PC-9 (cell line): ENCODE measurements around the gene DNAJC15. TPM values are rescaled to one million over a fixed set of nuclear protein-coding genes. Genes with fewer than 3 reads are reported as not detected.

Experiments used
- BruUV-seq: library from RNA; stranded (reverse); fragments of 400-500 nt; replicated peaks from 2 replicates; lab custom pipeline; 2021; lab: Mats Ljungman, UMichigan
- CTCF ChIA-PET: fragments of 300-600 bp; sonication (Branson Sonifier 250); formaldehyde crosslinking; loops from one replicate; lab custom pipeline; 2022; ENCODE audit warnings: antibody characterized with exemption; lab: Charles Lee
- POLR2A ChIA-PET: fragments of 300-600 bp; sonication (Branson Sonifier 250); formaldehyde crosslinking; loops from one replicate; lab custom pipeline; 2022; ENCODE audit warnings: antibody characterized with exemption; ENCODE audit not compliant: unreplicated experiment; lab: Charles Lee
- DNase-seq, 2 experiments: peaks; one replicate each; pipeline versions ENCODE4 v3.0.0 to v3.0.0-alpha.2; 2015 to 2022; ENCODE audit warnings: mixed read lengths in 1 of 2
- H2AFZ ChIP-seq: fragments of 200-600 bp; sonication (generic); 2 replicates; pipeline ENCODE4 v1.8.1; 2017; ENCODE audit warnings: antibody characterized with exemption
- H3F3A ChIP-seq: fragments of 200-600 bp; sonication (generic); 2 replicates; pipeline ENCODE4 v1.8.1; 2017; ENCODE audit warnings: antibody characterized with exemption, mild to moderate bottlenecking, low read depth; ENCODE audit not compliant: insufficient read depth
- H3K27ac ChIP-seq: fragments of 200-600 bp; sonication (generic); 2 replicates; pipeline ENCODE4 v1.6.1; 2016; ENCODE audit warnings: mixed run types
- H3K27me3 ChIP-seq: fragments of 200-600 bp; sonication (generic); 2 replicates; pipeline ENCODE4 v1.6.1; 2016; ENCODE audit warnings: low read depth, mixed run types; ENCODE audit not compliant: insufficient read depth
- H3K36me3 ChIP-seq: fragments of 200-600 bp; sonication (generic); 2 replicates; pipeline ENCODE4 v1.6.1; 2016; ENCODE audit warnings: low read depth, mixed run types
- H3K4me1 ChIP-seq: fragments of 200-600 bp; sonication (generic); replicated peaks from 2 replicates; pipeline ENCODE4 v1.6.1; 2016; ENCODE audit warnings: mixed run types; ENCODE audit not compliant: insufficient read depth
- H3K4me2 ChIP-seq: fragments of 200-600 bp; sonication (generic); 2 replicates; pipeline ENCODE4 v1.6.1; 2017; ENCODE audit warnings: mixed run types
- H3K4me3 ChIP-seq: fragments of 200-600 bp; sonication (generic); 2 replicates; pipeline ENCODE4 v1.6.1; 2016; ENCODE audit warnings: mixed run types
- H3K79me2 ChIP-seq: fragments of 200-600 bp; sonication (generic); 2 replicates; pipeline ENCODE4 v1.6.1; 2017; ENCODE audit warnings: low read depth, mixed run types
- H3K9me2 ChIP-seq: fragments of 200-600 bp; sonication (generic); 2 replicates; pipeline ENCODE4 v1.8.1; 2017; ENCODE audit warnings: mild to moderate bottlenecking; ENCODE audit not compliant: insufficient read depth
- H3K9me3 ChIP-seq: fragments of 200-600 bp; sonication (generic); 2 replicates; pipeline ENCODE4 v1.8.1; 2016; ENCODE audit warnings: low read depth; ENCODE audit not compliant: insufficient read depth
- H4K20me1 ChIP-seq: fragments of 200-600 bp; sonication (generic); 2 replicates; pipeline ENCODE4 v1.8.1; 2017; ENCODE audit not compliant: insufficient read depth
- CTCF ChIP-seq: fragments of 200-600 bp; sonication (generic); conservative IDR thresholded peaks from 2 replicates; pipeline ENCODE4 v1.6.1; 2017; ENCODE audit warnings: mixed run types, antibody characterized with exemption, mild to moderate bottlenecking, moderate library complexity
- EZH2 ChIP-seq: fragments of 200-600 bp; sonication (generic); IDR thresholded peaks from 2 replicates; pipeline ENCODE4 v1.8.0; 2017; ENCODE audit warnings: antibody characterized with exemption, low read depth
- intact Hi-C: fragments of 100-400 bp; cut with micrococcal nuclease; formaldehyde crosslinking; loops from one replicate; pipeline ENCODE4 v1.10.0; 2022; ENCODE audit not compliant: unreplicated experiment
- total RNA-seq: library from RNA; stranded (reverse); gene quantifications from 2 replicates; pipeline ENCODE4 v1.2.3, GENCODE V29; 2021

The DNAJC15 gene
- total RNA-seq, 1 experiment from 2014 or later: 14.8 TPM

GRCh38 chr13:43080199-43080598 lies 56.8 kb downstream of the DNAJC15 start:
- Histone ChIP-seq H3K4me1 (no peaks in the 10 kb centered on the region), H3K27me3 (no peaks in the 10 kb centered on the region), H3K9me3 (no peaks in the 10 kb centered on the region), H3K27ac (no peak overlapping the region), H3K36me3 (no peaks in the 10 kb centered on the region), H3K9me2 (no peaks in the 10 kb centered on the region), H2AFZ (no peak overlapping the region), H3K4me3 (no peak overlapping the region), H3F3A (no peaks in the 10 kb centered on the region), H3K79me2 (no peaks in the 10 kb centered on the region), H4K20me1 (no peaks in the 10 kb centered on the region), H3K4me2 (no peak overlapping the region)
- no peak for DNase-seq
- TF ChIP-seq CTCF: no peak
- no peak for TF ChIP-seq EZH2
- intact Hi-C loops: loop anchor here (10.0 kb wide), 1 partner anchor 245 kb away; no protein-coding TSS in a partner anchor
- ChIA-PET POLR2A (no interaction called here), CTCF (no interaction called here)
- BruUV-seq: no TSS peak

- Histone ChIP-seq H3K4me2 (no peak overlapping the region), H4K20me1 (no peaks in the 10 kb centered on the region), H3K9me3 (no peaks in the 10 kb centered on the region), H3K27me3 (no peaks in the 10 kb centered on the region), H3K4me1 (no peaks in the 10 kb centered on the region), H3K79me2 (no peaks in the 10 kb centered on the region), H3K4me3 (no peak overlapping the region), H3K27ac (no peak overlapping the region), H3F3A (no peaks in the 10 kb centered on the region), H2AFZ (no peak overlapping the region), H3K9me2 (no peaks in the 10 kb centered on the region), H3K36me3 (0 out of 2 replicates have a peak, but pooled peaks cover 6% of the 10 kb centered on the region)
- BruUV-seq: no TSS peak
- intact Hi-C loops: loop anchor here (10.0 kb wide), 1 partner anchor 247 kb away; no protein-coding TSS in a partner anchor
- CTCF ChIA-PET: no interaction called here
- POLR2A ChIA-PET: no interaction called here
- no peak for DNase-seq
- TF ChIP-seq CTCF (no peak), EZH2 (no peak)
Measured at GRCh38 chr13:43081866-43082265, 58.5 kb downstream of the DNAJC15 start.

GRCh38 chr13:43083750-43084149 lies 60.4 kb downstream of the DNAJC15 start:
- no peak overlapping the region for H3K4me2 ChIP-seq
- no peaks in the 10 kb centered on the region for H3K27me3 ChIP-seq
- TF ChIP-seq CTCF (no peak), EZH2 (no peak)
- H3F3A ChIP-seq: no peaks in the 10 kb centered on the region
- H3K4me3 ChIP-seq: no peak overlapping the region
- 0 out of 2 replicates have a peak, but pooled peaks cover 6% of the 10 kb centered on the region for H3K36me3 ChIP-seq
- no peak for DNase-seq
- no peak overlapping the region for H3K27ac ChIP-seq
- H3K9me2 ChIP-seq: no peaks in the 10 kb centered on the region
- H4K20me1 ChIP-seq: no peaks in the 10 kb centered on the region
- H3K4me1 ChIP-seq: no peaks in the 10 kb centered on the region
- no TSS peak for BruUV-seq
- no peaks in the 10 kb centered on the region for H3K79me2 ChIP-seq
- no peaks in the 10 kb centered on the region for H3K9me3 ChIP-seq
- CTCF ChIA-PET: no interaction called here
- no peak overlapping the region for H2AFZ ChIP-seq
- POLR2A ChIA-PET: no interaction called here
- intact Hi-C loops: loop anchor here (2.0 to 10.0 kb wide), 2 partner anchors 249 to 721 kb away; no protein-coding TSS in a partner anchor
